RWPE1 (cell line): ENCODE data around the gene DHRS13.

Experiments used
- CTCF ChIA-PET: fragments of 350-600 bp; sonication (Branson Sonifier 250); formaldehyde crosslinking; extraction: SDS; loops from one replicate; lab custom pipeline; 2021; lab: Yijun Ruan, JAX
- POLR2A ChIA-PET: fragments of 400-600 bp; formaldehyde crosslinking; extraction: SDS; loops from one replicate; lab custom pipeline; 2020; ENCODE audit warnings: antibody characterized with exemption; ENCODE audit not compliant: low non-redundant PET; lab: Yijun Ruan, JAX
- DNase-seq: peaks from one replicate; pipeline ENCODE4 v3.0.0; 2012; ENCODE audit warnings: low spot score
- H3K27ac ChIP-seq: fragments of 450-650 bp; 2 replicates; pipeline ENCODE4 v1.5.1; 2017
- CTCF ChIP-seq: fragments of 450-650 bp; conservative IDR thresholded peaks from 2 replicates; pipeline ENCODE4 v1.5.1; 2017; ENCODE audit warnings: low read depth, mild to moderate bottlenecking

The DHRS13 gene

GRCh38 chr17:28928061-28928460 is 25.2 kb upstream of the DHRS13 start:
- H3K27ac ChIP-seq, result peak overlapping the region; percentile 15; the same call in 1 of the 2 replicates
- POLR2A ChIA-PET, result no interaction called here
- CTCF ChIA-PET, result interaction anchor here (1.2 kb wide), 1 partner anchor 10 kb away, joined by 3 read pairs; no protein-coding TSS in a partner anchor
- TF ChIP-seq CTCF, result no peak
- no peak for DNase-seq

GRCh38 chr17:28926786-28927185 is 23.9 kb upstream of the DHRS13 start:
- no peak overlapping the region for H3K27ac ChIP-seq
- ChIA-PET POLR2A (no interaction called here), CTCF (interaction anchor here (0.6 kb wide), 3 partner anchors 163 to 290 kb away, joined by 3 to 5 read pairs (median 3); no protein-coding TSS in a partner anchor)
- TF ChIP-seq CTCF, result no peak
- no peak for DNase-seq

- no peak for TF ChIP-seq CTCF
- CTCF ChIA-PET, result interaction anchor here (0.6 to 0.9 kb wide), 3 partner anchors 199 to 291 kb away, joined by 3 to 5 read pairs (median 3); no protein-coding TSS in a partner anchor
- POLR2A ChIA-PET, result no interaction called here
- H3K27ac ChIP-seq, result no peak overlapping the region
- no peak for DNase-seq
These were observed 23.5 kb upstream of the DHRS13 start for GRCh38 chr17:28926366-28926765.

GRCh38 chr17:28925912-28926365 is 23.1 kb upstream of the DHRS13 start:
- peak; percentile 54 for DNase-seq
- no peak for TF ChIP-seq CTCF
- ChIA-PET POLR2A (no interaction called here), CTCF (interaction anchor here (0.9 kb wide), 1 partner anchor 198 kb away, joined by 3 read pairs; no protein-coding TSS in a partner anchor)
- H3K27ac ChIP-seq, result no peak overlapping the region

DNA sequence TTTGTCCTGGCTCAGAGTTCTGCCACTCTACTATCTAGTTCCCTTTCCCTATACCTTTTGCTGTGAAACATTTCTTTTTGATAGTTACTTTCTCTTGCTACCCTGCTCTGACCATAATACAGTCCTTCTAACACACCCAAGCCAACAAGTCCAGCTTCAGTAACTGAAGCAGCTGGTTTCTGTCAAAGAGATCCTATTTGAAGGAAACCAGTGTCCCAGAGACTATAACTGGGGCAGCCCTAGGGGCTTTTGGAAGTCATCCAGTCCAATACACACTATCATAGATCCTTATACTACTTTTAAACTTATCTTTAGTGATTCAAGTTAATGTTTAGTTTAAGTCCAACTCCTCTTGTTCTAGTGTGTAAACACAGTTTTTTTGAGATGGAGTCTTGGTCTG is 17.3 kb upstream of the DHRS13 start:
- no peak for TF ChIP-seq CTCF
- CTCF ChIA-PET, result no interaction called here
- POLR2A ChIA-PET, result no interaction called here
- H3K27ac ChIP-seq, result no peak overlapping the region
- DNase-seq, result no peak

DNA sequence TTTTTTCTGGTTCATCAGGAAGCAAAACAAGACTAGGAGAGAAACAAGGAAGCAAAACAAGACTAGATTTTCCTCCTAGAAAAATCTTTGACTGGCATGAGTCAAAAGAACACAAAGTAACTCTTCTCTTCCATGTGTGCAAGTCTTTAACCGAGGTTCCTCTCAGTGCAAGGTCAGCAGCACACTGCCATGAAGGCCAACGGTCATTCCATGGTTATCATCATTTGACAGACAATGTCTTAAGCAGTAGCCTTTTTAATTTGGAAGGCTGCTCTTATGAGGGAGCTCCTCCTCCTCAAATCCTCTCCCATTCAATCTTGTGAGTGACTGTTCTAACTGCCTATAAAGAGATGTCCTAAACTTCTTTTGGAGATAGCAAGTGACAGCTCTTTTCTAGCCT is 15.4 kb upstream of the DHRS13 start:
- DNase-seq, result no peak
- no peak overlapping the region for H3K27ac ChIP-seq
- TF ChIP-seq CTCF, result no peak
- CTCF ChIA-PET, result interaction anchor here (0.7 to 1.0 kb wide), 2 partner anchors 9 to 167 kb away, joined by 3 read pairs; no protein-coding TSS in a partner anchor
- POLR2A ChIA-PET, result no interaction called here
